ENCODE measurements around the gene HS2ST1.
A peak's percentile ranks its signal among the peaks of the same experiment; 100 is the strongest.

Gene HS2ST1

GRCh38 chr1:87150143-87150542 lies 235.7 kb downstream of the HS2ST1 start:
- DNase-seq (ENCODE audit: low read depth), result no peak
- no peak overlapping the region for H3K4me3 ChIP-seq (ENCODE audit: low read depth, low read length)
- TF ChIP-seq, protein P1, sequence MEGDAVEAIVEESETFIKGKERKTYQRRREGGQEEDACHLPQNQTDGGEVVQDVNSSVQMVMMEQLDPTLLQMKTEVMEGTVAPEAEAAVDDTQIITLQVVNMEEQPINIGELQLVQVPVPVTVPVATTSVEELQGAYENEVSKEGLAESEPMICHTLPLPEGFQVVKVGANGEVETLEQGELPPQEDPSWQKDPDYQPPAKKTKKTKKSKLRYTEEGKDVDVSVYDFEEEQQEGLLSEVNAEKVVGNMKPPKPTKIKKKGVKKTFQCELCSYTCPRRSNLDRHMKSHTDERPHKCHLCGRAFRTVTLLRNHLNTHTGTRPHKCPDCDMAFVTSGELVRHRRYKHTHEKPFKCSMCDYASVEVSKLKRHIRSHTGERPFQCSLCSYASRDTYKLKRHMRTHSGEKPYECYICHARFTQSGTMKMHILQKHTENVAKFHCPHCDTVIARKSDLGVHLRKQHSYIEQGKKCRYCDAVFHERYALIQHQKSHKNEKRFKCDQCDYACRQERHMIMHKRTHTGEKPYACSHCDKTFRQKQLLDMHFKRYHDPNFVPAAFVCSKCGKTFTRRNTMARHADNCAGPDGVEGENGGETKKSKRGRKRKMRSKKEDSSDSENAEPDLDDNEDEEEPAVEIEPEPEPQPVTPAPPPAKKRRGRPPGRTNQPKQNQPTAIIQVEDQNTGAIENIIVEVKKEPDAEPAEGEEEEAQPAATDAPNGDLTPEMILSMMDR (IDR thresholded peaks at IDR 0.05; ENCODE audit: low read depth, low read length), result no peak
- no peak for TF ChIP-seq MYC (IDR thresholded peaks at IDR 0.05; ENCODE audit: low read depth, low read length)
- no peak for TF ChIP-seq POLR2A (IDR thresholded peaks at IDR 0.05; ENCODE audit: extremely low read depth, insufficient read length)
- TF ChIP-seq MAX (IDR thresholded peaks at IDR 0.05; ENCODE audit: low read depth, low read length), result no peak

- H3K4me3 ChIP-seq (ENCODE audit: low read depth, low read length), result peak overlapping the region; percentile 56
- peak; percentile 46; the same call in 1 of the 2 replicates for TF ChIP-seq MYC (IDR thresholded peaks at IDR 0.05; ENCODE audit: low read depth, low read length)
- TF ChIP-seq POLR2A (IDR thresholded peaks at IDR 0.05; ENCODE audit: extremely low read depth, insufficient read length), result no peak
- TF ChIP-seq, protein P1 (IDR thresholded peaks at IDR 0.05; ENCODE audit: low read depth, low read length), result peak; percentile 34
- peak; percentile 20; the same call in 1 of the 2 replicates for TF ChIP-seq MAX (IDR thresholded peaks at IDR 0.05; ENCODE audit: low read depth, low read length)
- peak; percentile 92 for DNase-seq (ENCODE audit: low read depth)
Measured at GRCh38 chr1:87151500-87152421, 237.3 kb downstream of the HS2ST1 start.

DNA sequence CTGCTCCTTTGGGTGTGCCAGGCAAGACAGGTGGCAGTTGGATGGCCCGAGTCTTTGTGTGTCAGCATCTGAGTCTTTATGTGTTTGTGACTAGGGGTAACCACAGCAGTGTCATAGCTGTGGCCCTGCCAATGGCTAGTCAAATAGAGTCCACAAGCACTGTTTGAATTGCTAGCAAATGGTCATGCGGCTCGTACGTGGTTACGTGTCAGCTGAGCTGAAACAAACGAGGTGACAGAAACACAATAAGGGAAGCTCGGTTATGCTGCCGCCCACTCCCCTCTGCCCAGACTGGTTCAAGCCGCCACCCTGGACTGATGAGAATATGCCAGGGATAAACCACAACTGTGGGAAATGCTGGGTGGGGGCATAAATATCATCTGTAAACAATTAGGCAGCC lies 239.9 kb downstream of the HS2ST1 start:
- no peak overlapping the region for H3K4me3 ChIP-seq (ENCODE audit: low read depth, low read length)
- TF ChIP-seq MAX (IDR thresholded peaks at IDR 0.05; ENCODE audit: low read depth, low read length), result no peak
- no peak for TF ChIP-seq POLR2A (IDR thresholded peaks at IDR 0.05; ENCODE audit: extremely low read depth, insufficient read length)
- TF ChIP-seq MYC (IDR thresholded peaks at IDR 0.05; ENCODE audit: low read depth, low read length), result no peak
- TF ChIP-seq, protein P1 (IDR thresholded peaks at IDR 0.05; ENCODE audit: low read depth, low read length), result no peak
- peak; percentile 19 for DNase-seq (ENCODE audit: low read depth)

DNA sequence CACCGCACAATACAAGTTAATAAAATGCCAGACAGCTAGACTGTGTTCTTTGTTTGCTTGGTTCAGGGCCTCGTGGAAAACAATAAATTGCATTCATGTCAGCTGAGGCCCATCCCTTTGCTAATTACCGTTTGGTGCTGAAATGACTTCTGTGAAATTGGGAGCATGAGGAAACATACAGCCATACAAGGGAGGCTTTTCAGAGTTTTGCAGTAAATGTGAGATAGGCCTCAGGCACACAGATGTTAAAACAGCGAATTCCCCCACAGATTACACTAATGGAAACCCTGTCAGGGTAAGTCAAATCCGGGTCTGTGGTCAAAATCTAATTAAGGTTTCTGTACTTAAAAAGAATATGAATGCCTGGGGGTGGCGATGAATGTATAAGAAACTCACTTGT lies 240.7 kb downstream of the HS2ST1 start:
- no peak for DNase-seq (ENCODE audit: low read depth)
- TF ChIP-seq, protein P1 (IDR thresholded peaks at IDR 0.05; ENCODE audit: low read depth, low read length), result no peak
- TF ChIP-seq POLR2A (IDR thresholded peaks at IDR 0.05; ENCODE audit: extremely low read depth, insufficient read length) (no peak), MYC (IDR thresholded peaks at IDR 0.05; ENCODE audit: low read depth, low read length) (no peak), MAX (IDR thresholded peaks at IDR 0.05; ENCODE audit: low read depth, low read length) (no peak)
- no peak overlapping the region for H3K4me3 ChIP-seq (ENCODE audit: low read depth, low read length)

DNA sequence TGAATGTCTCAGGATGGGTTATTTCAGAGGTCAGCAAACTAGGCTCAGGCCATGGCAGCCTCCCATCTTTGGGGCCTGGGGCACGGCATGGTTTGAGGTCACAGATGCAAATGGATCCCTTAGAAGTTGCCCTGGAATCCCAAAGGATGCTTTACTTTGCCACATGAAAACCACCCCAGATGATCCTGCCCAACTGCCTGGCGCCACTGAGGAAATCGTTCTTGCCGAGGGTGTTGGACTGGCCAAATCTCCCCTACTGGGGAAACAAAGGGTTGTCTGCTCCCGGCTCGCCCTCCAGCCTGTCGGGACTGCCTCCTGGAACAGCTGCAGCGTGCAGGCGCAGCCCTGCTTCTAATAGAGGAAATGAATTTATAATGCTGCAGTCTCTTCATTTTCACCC lies 241.2 kb downstream of the HS2ST1 start:
- H3K4me3 ChIP-seq (ENCODE audit: low read depth, low read length), result no peak overlapping the region
- no peak for DNase-seq (ENCODE audit: low read depth)
- no peak for TF ChIP-seq POLR2A (IDR thresholded peaks at IDR 0.05; ENCODE audit: extremely low read depth, insufficient read length)
- no peak for TF ChIP-seq MAX (IDR thresholded peaks at IDR 0.05; ENCODE audit: low read depth, low read length)
- TF ChIP-seq, protein P1 (IDR thresholded peaks at IDR 0.05; ENCODE audit: low read depth, low read length), result no peak
- no peak for TF ChIP-seq MYC (IDR thresholded peaks at IDR 0.05; ENCODE audit: low read depth, low read length)

All from NB4 (cell line).